NOMO-1 treated with dmso at 0.1 percent for 144 hours (cell line): ENCODE results near the gene BRINP3.

Experiments used
- DNase-seq: peaks from one replicate; lab custom pipeline; 2025; ENCODE audit not compliant: unreplicated experiment; lab: John Stamatoyannopoulos, UW

Gene BRINP3

DNA sequence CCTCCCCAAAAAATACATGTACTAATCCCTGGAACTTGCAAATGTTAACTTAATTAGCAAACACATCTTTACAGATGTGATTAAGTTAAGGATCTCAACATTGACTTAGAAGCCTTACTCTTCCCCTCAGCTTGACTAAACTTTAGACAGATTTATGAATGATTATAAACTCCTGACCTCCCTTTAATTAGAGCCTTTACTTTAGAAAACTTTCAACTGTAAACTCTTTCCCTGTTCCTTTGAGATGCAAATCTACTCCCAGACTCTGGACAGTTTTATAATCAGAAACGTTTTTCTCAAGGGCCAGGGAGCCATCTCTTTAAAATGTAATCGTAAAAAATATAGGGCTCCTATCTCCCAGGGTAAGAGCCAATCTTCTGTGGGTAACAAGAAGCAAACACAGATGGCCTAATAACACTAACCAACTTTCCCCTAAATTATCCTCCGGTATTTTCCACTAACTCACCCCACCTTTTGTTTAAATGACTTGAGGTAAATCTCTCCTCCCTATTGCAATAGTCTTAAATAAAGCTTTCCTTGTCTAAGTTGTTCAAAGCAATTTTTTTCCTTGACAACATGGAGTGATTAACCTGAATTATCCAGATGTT lies 284.1 kb downstream of the BRINP3 start:
- DNase-seq = no peak

DNA sequence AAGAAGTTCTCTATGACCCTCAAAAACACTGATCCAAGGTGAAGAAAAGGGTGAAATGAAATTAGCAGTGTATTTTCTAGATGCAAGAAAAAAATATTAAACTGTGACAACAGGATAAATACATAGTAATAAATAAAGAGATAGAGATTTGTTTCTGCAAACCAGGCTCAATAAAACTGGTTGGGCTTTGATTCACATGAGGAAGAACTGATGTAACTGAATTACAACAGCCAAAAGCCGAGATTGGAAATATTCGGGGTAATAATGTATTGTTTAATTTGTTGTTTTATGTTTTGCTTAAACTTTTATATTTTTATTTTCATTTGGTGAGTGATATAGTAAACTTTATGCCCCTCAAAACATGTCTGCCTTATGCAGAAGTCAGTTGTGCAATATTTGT lies 285.0 kb downstream of the BRINP3 start:
- no peak for DNase-seq

DNA sequence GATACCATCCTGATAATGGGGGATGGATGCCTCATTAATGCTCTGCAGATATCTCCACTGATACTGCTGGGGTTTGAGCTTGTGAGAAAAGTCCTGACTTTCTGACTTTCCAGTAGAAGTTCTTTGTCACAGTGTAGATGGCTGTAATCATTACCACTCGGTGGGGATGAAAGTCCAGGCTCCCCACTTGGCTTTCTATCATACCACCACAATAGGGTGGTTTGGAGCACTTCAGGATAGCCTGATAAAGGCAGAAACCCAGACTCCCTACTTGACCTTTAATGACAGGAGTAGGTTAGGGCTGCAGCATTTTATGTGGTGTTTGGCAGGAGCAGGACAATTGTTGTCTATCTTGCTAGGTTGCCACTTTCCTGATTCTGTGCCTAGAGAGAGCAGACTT lies 294.1 kb downstream of the BRINP3 start:
- DNase-seq = no peak

DNA sequence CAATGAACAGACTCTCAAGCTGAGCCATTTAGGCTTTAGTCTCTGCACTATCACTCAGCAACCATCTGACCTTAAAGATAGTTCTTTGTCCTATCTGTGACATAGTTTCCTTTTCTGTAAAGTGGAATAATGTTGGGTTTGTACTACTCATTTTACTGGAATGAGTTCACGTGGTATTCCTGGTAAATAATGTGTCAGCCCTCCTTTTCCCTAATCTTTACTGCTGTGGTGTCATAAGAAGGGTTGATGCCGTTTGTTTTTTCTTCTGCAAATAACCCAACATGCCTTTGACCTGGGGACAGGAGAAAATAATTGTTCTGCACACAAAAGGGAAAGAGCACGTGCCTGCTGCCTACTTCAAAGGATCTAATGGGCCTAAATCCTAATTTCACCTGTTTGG lies 297.8 kb downstream of the BRINP3 start:
- DNase-seq = no peak

DNA sequence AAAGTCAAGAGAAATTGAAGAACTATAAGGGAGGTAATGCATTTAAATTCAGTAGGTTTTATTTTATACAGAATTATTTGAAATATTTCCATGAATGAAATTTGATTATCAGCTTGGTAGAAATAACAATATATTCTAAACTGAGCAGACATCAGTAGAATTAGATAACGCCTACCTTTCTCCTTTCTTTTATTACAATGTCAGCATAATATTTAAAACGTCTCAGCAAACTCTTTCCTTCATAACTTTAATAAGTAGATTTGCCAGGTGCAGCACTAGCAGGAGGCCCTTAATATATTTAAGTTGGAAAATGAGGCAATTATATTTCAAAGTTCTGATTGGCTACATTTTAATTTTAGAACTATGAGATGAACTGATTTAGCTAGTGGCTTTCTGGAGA lies 298.8 kb downstream of the BRINP3 start:
- DNase-seq = no peak

DNA sequence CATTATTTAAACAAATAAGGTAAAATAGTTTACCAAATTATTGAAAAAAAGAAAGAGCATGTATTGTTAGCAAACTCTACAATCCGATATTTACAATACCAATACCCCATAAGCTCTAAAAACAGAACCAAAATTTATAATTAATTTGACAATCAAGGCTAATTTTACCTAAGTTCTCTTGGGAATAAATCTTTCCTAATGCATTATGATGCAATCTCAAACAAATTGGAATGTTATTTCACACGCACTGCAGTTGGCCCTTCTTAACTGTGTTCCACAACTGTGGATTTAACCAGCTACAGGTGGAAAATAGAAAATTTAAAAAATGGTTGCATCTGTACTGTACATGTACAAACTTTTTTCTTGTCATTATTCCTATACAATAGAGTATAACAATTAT lies 300.1 kb downstream of the BRINP3 start:
- no peak for DNase-seq

DNA sequence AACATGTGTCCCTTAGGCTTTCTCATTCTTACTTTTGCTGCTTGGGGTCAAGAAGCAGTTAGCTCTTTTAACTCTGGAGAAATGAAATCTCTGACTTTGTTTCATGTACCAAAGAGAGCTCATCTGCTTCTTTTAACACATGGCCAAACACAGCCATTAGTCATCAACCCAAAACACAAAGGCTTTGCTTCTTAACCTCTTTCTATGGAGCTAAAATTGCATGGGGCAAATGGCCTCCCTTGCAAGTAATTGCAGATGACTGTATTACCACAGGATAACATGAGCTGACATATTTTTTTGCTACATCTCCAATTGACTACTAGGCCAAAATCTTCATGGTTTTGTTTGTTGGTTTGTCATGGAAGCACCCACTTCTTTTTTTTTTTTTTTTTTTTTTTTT lies 300.9 kb downstream of the BRINP3 start:
- DNase-seq = no peak

DNA sequence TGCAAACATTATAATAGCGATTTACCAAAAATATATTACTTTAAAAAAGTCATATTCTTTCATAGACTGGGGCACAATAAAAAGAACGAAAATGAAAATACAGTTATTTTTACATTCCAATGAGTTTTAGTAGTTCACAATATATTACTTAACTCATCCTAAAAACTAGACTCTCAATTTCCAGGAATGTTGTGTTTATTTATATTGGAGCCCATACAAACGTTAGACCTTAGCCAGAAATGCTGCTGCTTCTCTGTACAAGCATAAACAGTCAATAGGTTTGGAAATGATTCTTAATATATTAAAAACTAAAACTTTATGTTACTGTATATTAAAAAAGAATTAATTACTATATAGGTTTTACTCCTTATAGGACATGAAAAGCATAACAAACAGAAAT lies 302.3 kb downstream of the BRINP3 start:
- no peak for DNase-seq

DNA sequence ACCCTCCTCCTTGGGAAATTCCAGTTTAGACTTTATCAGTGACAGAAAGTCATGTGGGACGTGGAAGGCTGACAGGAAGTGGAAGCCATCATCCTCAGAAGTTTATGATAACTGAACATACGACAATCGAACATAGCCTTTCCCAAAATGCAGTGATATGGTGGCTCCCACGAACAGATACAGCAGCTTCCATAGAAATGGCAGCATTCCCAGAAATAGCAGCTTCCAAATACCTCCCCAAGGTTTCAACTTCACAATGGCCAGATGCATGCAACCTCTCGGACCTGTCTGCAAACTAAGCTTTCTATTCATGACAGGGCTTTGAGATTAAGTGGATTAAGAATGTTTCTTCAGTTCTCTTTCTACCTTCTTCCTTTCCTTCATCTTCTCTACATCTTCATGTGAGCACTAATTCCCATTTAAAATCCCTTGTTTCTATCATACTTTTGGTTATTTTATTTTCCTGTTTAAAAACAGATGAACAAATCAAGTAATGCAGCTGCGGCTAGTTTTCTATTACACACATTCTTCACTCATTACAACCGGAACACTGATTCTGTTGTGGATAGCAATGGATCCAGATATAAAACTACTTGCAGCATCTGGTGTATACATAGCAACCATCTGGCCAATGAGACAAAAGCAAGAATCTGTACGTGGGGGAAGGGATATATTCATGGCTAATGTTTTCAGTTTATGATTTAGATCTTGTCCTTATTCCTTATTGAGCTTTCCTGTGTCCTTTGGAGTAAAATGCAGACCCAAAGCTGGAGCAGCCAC lies 304.8 kb downstream of the BRINP3 start:
- DNase-seq = no peak

DNA sequence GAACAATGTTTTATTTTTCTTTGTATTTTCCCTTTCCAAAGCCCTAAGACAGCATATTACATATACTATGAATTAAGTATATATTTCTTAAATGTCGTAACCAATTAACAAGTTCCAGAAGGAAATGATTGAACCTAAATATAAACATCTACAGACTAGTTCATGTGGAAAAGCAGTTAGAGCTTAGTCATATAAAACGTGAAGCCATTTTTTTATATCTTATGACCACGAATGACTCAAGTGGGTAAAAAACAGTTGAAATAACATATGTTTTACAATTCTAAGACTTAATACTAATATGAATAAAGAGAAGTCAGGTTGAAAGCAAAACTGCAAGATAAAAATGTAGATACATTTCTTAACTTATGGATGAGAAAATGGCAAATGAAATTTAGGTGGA lies 307.3 kb downstream of the BRINP3 start:
- DNase-seq = no peak

DNA sequence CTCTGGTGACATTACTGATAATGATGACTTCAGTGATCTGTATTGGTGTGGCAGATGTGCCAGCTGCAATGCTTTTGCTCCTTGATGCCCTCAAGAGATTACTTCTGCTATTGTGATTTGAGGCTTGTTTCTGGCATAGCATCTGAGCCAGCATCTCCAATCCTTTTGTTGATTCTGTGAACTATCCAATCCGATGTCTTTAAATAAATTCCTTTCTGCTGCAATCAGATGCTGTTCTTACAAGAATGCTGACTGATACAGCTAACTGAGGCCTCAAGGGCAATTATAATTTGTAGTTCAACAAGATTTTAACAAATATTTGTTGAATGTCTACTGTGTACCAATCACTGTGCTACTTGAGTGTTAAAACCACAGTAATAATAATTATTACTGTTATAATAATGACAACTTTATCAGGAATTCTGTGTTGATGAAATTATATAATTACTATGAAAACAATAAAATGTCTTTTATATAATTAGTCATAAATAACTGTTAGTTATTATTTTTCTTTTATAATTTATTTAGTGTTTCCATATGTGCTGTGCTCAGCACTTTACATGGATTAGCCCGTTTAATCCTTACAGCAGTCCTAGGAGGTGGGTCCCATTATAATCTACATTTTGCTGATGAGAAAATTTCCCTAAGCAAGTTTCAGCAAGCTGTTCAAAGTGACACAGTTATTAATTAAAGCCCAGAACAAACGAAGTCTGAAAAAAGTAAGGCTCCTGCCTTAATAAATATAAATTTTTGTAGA lies 308.2 kb downstream of the BRINP3 start:
- no peak for DNase-seq

DNA sequence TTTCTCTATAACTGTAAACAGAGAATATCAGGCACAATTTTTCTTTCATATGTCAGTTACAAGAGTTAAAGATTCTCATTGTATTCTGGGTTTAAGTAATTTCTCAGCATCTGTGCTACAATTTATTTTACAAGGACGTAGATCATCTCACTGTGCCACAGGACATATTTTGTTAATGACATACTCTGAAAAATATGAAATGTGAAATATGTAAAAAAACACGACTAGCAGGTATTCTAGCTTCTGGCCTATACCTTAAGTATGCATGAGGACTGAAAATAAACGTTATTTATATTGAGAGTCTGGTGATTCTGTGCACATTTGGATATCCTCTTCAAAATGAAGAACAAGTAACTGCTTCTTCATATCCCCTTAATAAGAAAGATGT lies 308.8 kb downstream of the BRINP3 start:
- no peak for DNase-seq

DNA sequence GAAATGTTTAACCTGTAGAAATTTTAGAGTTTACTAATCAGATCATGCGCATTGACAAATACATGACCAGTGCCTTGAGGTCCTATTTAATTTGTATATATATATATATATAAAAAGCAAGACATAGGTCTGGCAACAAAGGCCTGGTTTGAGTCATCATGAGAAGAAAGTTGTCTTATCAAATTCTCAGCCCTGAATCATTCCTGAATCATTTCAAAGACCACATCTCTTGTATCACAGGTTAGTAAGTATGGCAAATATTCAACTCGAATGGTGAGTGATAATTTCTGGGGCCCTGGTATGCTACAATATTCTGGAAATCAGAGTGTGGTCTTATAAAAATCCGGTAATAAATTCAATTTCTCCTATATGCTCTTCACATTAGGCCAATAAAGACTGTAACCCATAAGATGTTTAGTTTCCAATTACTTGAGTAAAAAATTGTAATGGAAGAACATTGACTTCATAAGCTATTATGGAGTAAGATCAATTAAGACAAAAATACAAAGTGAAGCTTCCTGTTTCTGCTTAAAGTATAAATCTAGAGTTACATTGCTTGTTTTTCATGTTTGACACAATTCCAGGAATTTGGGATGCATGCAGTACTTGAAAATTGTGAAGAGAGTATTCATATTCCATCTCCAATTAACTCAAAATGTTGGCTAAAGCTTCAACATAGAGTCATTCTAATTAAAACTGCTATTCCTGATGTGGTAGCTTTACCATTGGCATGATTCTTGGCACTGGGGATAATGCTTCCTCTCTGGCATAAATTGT lies 309.4 kb downstream of the BRINP3 start:
- no peak for DNase-seq

DNA sequence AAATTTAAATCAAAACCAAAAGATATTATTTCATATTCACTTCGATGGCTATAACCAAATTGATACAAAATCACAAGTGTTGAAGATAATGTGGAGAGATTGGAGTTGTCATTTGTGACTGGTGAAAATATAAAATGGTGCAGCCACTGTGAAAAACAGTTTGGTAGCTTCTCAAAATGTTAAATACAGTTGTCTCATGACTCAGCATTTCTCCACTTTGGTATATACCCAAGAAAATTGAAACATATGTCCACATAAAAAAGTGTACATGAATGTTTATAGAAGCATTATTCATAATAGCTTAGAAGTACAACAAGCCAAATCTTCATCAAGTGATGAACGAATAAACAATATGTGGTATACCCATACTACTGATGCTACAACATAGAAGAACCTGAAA lies 318.5 kb downstream of the BRINP3 start:
- DNase-seq = no peak

DNA sequence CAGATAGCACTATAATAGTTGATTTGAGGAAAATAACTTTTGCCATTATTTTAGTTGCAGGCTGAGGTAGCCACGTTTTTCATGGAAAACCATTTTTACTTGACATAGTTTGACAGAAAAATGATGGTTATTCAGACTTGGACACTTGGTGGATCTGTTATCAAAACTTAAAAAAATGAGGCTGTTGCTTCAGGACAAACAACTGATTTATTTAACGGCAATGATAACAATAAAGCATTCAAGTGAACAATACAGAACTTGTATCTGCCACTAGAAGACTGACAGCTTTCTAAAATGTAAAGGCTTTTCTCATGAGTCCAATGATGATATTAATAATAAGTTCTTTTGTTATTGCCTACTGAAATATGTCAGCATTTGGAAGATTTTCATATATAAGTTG lies 322.9 kb downstream of the BRINP3 start:
- no peak for DNase-seq

DNA sequence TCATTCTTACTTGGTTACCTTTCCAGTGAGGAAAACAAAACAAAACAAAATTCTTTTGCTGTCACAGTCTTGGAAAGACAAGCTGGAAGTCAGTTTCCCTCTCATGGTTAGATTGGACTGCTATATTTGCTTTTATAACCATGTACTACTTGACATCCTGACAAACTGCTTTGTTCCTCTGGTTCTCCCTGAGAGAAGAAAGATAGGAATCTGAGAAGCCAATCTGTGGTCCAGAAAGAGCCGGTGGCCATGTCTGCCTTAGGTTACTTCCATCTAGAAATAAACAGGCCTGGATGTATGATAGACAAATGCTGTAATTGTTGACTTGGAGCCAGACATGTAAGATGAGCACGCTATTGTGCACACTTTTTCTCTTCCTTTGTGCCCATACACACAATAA lies 330.0 kb downstream of the BRINP3 start:
- DNase-seq = no peak

DNA sequence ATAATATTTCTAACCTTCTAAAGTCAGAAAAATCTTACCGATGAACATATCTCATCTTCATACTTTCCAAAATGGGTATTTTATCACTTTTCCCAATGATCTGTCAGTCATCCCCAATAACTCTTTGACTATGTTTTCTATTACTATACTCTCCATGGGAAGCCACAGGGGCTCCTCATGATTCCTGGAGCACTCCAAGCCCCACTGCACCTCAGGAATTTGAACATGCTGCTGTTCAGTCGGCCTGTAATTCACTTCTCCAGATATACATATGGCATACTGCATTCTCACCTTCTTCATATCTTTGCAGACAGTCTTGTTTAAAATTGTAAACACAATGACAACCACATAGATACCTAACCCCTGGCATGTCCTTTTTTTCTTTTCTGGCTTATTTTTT lies 333.0 kb downstream of the BRINP3 start:
- no peak for DNase-seq

DNA sequence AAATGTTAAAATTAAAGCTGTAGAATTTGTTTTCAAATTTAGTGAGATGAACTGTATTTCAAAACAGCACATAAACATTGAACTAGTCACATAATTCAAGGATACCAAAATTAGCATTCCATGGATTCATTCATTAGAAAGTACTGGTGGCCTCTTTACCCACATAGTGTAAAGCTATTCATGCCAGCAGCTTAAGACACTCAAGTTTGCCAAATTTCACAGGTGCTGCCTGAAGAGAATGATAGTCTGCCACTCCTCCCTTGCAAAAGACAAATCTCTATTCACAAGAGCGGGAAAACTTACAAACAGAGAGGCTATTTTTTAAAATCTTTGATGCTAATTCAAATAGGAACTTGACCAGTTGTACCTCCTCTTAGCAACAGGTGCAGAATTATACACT lies 337.0 kb downstream of the BRINP3 start:
- no peak for DNase-seq

DNA sequence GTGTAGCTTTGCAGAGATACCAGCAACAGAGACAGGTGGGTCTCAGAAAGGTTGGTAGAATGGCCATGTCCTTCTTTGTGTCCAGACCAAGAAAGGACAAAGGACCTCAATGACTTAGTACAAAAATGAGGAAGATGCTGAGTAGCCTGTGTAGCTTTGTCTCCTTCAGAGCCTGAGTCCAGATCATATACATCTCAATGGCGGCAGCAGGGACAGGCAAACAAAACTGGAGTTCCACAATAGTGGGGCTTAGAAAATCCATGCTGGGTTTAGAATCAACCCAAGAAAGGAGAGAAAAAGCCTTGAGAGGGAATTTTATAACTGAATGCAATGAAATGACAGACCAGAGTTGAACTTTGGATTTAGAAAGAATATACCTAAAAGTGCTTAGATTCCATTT lies 339.0 kb downstream of the BRINP3 start:
- DNase-seq = no peak

DNA sequence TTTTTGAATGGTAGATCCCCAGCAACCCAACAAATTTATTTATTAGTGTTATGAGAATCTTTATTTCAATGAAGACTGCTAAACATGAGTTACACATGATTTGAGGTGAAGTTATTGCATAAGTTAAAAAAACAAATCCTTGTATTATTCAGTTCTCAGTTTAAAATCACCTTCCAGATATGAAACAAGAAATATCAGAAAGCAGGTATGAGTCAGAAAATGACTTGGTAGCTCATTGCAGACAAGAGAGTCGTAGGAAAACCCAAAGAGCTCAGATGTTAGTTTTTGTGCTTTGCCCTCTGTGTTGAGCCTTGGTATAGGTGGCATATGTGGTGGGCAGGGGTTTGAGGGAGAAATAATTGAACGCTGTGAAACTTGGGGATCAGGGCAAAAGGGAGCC lies 339.4 kb downstream of the BRINP3 start:
- DNase-seq = no peak

DNA sequence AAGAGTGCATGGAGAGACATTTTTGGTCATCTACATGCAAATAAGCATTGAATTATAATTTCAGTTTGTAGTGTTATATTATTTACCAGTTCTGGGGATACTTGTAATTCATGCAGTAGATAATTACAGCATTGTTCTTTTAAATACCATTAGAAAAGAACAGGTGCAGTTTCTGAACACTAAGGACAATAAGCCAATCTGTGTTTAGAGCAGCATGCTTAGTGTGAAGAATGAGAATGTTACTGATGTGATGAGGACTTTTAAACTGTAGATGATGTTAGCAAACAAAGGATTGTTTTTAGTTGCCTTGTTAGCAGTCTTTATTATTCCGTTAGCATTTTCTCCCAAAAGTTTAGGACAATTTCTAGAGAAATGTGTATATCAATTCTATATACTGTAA lies 348.3 kb downstream of the BRINP3 start:
- no peak for DNase-seq

DNA sequence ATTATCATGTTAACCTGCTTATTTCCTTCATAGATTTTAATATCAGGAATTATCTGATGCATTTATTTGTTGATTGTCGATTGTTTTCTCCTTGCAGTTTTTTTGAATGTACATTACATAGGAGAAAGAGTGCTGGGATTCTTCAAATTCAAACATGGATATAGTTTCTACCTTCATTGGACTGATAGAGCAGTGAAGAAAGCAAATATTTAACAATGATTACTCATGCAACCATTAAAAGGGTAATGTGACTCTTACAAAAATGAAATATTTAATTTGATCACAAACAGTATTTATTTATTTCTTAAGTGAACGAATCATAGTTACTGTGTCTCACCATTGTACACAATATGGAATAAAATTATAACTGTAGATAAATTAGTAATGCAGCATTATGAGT lies 350.9 kb downstream of the BRINP3 start:
- DNase-seq = no peak
